ENCODE results near the gene GSTM2. TPM values are rescaled to one million over a fixed set of nuclear protein-coding genes. Genes with fewer than 3 reads are reported as not detected.

GSTM2 gene
- total RNA-seq, 1 experiment from 2014 or later: 14.9 TPM

DNA sequence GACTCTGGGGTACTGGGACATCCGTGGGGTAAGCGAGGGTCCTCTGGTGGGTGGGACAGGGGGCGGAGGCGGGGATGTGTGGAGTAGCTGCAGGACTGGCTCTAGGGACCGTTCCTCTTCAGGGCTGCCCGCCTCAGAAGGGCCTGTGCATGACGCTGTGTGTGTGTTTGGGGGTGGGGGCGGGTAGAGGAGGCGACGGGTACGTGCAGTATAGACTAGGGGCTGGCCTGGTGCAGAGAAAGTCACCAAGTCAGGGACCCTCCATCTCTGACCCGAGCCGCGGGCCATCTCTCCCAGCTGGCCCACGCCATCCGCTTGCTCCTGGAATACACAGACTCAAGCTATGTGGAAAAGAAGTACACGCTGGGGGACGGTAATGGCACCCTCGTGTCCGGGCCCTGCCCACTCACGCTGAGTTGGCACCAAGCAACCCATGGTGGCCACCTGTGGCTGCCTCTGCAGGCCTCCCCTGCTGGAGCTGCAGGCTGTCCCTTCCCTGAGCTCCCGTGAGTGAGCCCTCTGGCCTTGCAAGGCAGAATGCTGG, 44.5 kb downstream of the GSTM2 start:
- Histone ChIP-seq H3K9ac (ENCODE audit: extremely low read depth, insufficient read length, low read length) (no peak overlapping the region), H4K5ac (ENCODE audit: insufficient read length, low read depth, low read length) (no peak overlapping the region)

More for the DNA sequence above, 44.5 kb downstream of the GSTM2 start:
- no peak overlapping the region for H2BK5ac ChIP-seq (ENCODE audit: insufficient read length, low read length)
- H3K79me1 ChIP-seq (ENCODE audit: insufficient read depth, low read depth, low read length, poor library complexity, severe bottlenecking): no peaks in the 10 kb centered on the region
- no peaks in the 10 kb centered on the region for H3K79me2 ChIP-seq (ENCODE audit: insufficient read depth, low read length)
- no peak overlapping the region for H2BK20ac ChIP-seq (ENCODE audit: low read depth, low read length, poor library complexity, severe bottlenecking)
- H3K4ac ChIP-seq (ENCODE audit: low read depth, low read length): no peak overlapping the region
- no peak overlapping the region for H3K56ac ChIP-seq (ENCODE audit: insufficient read length, low read depth, low read length)
- no peak overlapping the region for H2BK12ac ChIP-seq (ENCODE audit: insufficient read length, low read depth, low read length)
- H3K36me3 Mint-ChIP-seq (ENCODE audit: insufficient read depth in 1 of 3, low read depth in 3 of 3): peaks cover 6 to 16% (median 8%) of the 10 kb centered on the region in 3 experiments; a peak in 5 of 7 replicates
- no peak overlapping the region for H3K27ac ChIP-seq (ENCODE audit: insufficient read length, low read depth, low read length)
- no peak overlapping the region for H3K27ac Mint-ChIP-seq
- no peak overlapping the region for H2BK120ac ChIP-seq (ENCODE audit: low read depth, low read length, poor library complexity, severe bottlenecking)
- H3K9me3 Mint-ChIP-seq: peaks cover 16 to 21% of the 10 kb centered on the region in 2 experiments
- no peak overlapping the region for H3T11ph ChIP-seq (ENCODE audit: low read length)
- H3K23me2 ChIP-seq (ENCODE audit: insufficient read length, low read depth, low read length, poor library complexity, severe bottlenecking): no peaks in the 10 kb centered on the region
- H3K4me3 Mint-ChIP-seq: no peak overlapping the region
- H2AFZ ChIP-seq (ENCODE audit: low read length): no peak overlapping the region
- no peak overlapping the region for H3K23ac ChIP-seq (ENCODE audit: insufficient read length, low read depth, low read length)
- DNase-seq: no peak
- H3K9me3 ChIP-seq (ENCODE audit: control insufficient read depth, low read depth, low read length): no peaks in the 10 kb centered on the region
- no peaks in the 10 kb centered on the region for H3K4me1 Mint-ChIP-seq
- H4K20me1 ChIP-seq (ENCODE audit: control insufficient read depth, insufficient read depth, insufficient read length): no peaks in the 10 kb centered on the region
- no peak overlapping the region for H2AK5ac ChIP-seq (ENCODE audit: insufficient read length, low read length)
- no peak overlapping the region for H4K91ac ChIP-seq (ENCODE audit: insufficient read length, low read depth, low read length)
- H4K8ac ChIP-seq (replicated peaks; ENCODE audit: insufficient read length, low read depth, low read length): no peak overlapping the region
- H3K14ac ChIP-seq (ENCODE audit: insufficient read depth, low read length): no peak overlapping the region
- H3K4me1 ChIP-seq (ENCODE audit: insufficient read depth, low read length): no peaks in the 10 kb centered on the region
- H2BK15ac ChIP-seq (ENCODE audit: low read depth, low read length): no peak overlapping the region
- TF ChIP-seq, protein P1, sequence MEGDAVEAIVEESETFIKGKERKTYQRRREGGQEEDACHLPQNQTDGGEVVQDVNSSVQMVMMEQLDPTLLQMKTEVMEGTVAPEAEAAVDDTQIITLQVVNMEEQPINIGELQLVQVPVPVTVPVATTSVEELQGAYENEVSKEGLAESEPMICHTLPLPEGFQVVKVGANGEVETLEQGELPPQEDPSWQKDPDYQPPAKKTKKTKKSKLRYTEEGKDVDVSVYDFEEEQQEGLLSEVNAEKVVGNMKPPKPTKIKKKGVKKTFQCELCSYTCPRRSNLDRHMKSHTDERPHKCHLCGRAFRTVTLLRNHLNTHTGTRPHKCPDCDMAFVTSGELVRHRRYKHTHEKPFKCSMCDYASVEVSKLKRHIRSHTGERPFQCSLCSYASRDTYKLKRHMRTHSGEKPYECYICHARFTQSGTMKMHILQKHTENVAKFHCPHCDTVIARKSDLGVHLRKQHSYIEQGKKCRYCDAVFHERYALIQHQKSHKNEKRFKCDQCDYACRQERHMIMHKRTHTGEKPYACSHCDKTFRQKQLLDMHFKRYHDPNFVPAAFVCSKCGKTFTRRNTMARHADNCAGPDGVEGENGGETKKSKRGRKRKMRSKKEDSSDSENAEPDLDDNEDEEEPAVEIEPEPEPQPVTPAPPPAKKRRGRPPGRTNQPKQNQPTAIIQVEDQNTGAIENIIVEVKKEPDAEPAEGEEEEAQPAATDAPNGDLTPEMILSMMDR (conservative IDR thresholded peaks at IDR 0.05): no peak
- H3K27me3 ChIP-seq (ENCODE audit: insufficient read depth, low read length): no peaks in the 10 kb centered on the region; the same call in 1 of the 2 replicates
- no CpG with 5 or more reads among the region's 22 CpGs for WGBS (ENCODE audit: extremely low coverage, insufficient read length, low lambda C conversion rate)
- H3K27me3 Mint-ChIP-seq (ENCODE audit: low read depth): peaks cover 14% of the 10 kb centered on the region
- no peak overlapping the region for H3K4me2 ChIP-seq (ENCODE audit: insufficient read depth, insufficient read length, low read length)
- H3K18ac ChIP-seq (ENCODE audit: insufficient read length, low read depth, low read length): no peak overlapping the region
